HG02973 (cell line): ENCODE data around the gene CCDC74A.
"Not testable (repeated sequence)": the region's sequence is repeated elsewhere in the genome, so short reads cannot be mapped to it uniquely, and the experiment has no call there.

Experiments used
- ATAC-seq: cut with Tn5 transposase; IDR thresholded peaks from one replicate; pipeline ENCODE4 v1.9.1; 2021; ENCODE audit warnings: moderate library complexity; ENCODE audit not compliant: unreplicated experiment

CCDC74A gene

GRCh38 chr2:131552871-131553270, 25.2 kb downstream of the CCDC74A start:
- ATAC-seq, result no peak

- ATAC-seq, result no peak
Observed at GRCh38 chr2:131556998-131557397, 29.3 kb downstream of the CCDC74A start.

GRCh38 chr2:131557558-131558321, 30.1 kb downstream of the CCDC74A start:
- ATAC-seq, result no peak

DNA sequence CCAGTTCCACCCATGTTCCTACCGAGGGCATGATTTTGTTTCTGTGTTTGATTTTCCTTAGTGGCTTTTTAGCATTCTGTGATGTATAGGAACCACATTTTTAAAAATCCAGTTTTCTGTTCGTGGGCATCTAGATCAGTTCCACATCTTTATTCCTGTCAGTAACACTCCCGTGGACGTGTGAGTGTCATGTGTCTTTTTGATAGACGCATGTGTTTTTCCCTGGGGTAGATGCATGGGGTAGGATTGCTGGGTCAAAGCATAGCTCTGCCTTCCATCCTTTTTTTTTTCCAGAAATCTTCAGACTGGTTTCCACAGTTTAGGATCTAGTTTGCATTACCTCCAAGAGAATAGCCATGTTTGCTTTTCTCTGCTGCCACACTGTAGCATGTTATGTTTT, 38.7 kb downstream of the CCDC74A start:
- no peak for ATAC-seq

- ATAC-seq, result no peak
Observed at GRCh38 chr2:131567891-131568290, 40.2 kb downstream of the CCDC74A start.

GRCh38 chr2:131568401-131568800, 40.7 kb downstream of the CCDC74A start:
- ATAC-seq, result not testable (repeated sequence)

DNA sequence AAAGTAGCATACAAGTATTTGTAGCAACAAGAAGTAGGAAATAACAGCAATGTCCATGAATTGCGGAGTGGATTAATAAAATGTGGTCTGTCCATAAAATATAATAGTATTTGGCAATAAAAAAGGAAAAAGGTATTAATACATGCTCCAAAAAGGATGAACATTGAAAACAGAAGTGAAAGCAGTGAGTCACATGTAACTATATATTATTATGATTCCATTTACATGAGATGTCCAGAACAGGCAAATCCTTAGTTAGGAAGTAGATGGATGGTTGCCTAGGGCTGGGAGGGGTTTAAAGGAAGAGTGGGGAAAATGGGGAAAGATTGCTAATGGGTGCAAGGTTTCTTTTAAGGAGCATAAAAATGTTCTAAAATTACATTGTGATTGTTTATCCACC, 44.5 kb downstream of the CCDC74A start:
- no peak for ATAC-seq

DNA sequence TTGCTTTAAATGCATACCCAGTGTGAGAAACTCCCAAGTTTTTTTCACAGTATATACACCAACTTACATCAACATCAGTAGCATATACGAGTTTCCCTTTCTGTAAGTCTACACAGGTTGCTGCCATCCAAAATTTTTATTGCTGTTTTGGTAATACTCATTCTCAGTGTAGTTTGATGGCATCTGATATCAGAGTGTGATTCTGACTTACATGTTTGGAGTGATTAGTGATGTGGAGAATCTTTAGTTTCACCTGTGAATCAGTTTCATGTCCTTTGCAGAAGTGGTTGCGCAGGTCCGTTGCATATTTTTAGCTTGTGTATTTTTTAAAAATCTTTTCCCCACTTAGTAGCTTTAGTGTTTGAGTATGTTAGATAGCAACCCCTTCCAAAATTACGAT, 50.1 kb downstream of the CCDC74A start:
- no peak for ATAC-seq

GRCh38 chr2:131580187-131580586, 52.5 kb downstream of the CCDC74A start:
- no peak for ATAC-seq
